DMS 273 treated with DMSO at 0.1 percent for 48 hours (cell line): ENCODE results near the gene KCNQ1.
A peak's percentile ranks its signal among the peaks of the same experiment; 100 is the strongest.

ENCODE experiments used
- DNase-seq: peaks from one replicate; lab custom pipeline; 2025; lab: John Stamatoyannopoulos, UW

Gene KCNQ1

DNA sequence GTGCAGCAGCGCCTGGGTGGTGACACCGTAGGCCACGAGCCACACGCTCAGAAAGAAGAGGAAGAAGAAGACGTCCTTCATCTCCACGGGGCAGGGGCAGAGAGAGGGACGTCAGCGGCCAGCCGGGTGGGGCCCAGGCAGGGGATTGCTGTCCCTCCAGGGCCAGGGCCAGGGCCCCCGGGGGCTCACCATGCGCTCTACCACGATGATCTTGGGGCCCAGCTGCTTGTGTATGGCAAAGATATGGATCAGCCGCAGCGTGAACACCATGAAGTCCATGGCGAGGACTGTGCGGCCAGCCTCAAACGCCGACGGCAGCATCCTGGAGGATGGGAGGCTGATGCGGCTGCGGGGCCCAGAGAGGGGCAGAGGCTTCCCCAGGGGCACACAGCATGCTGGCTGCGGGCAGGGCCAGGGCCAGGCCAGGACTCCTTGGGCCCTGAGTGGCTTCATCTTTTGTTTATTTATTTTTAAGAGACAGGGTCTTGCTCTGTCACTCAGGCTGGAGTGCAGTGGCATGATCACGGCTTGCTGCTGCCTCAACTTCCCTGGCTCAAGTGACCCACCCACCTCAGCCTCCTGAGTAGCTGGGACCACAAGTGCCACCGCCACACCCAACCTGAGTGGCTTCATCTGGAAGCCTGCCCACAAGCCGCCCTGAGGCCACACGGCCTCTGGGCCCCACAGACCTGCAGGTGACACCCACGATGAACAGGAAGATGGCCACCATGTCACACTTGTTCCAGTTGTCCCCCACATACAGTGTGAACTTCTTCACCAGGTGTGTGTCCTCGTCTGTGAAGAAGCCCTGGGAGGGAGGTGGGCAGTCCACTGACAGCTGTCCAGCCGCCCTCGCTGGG is 33.1 kb upstream of the KCNQ1 start:
- no peak for DNase-seq

DNA sequence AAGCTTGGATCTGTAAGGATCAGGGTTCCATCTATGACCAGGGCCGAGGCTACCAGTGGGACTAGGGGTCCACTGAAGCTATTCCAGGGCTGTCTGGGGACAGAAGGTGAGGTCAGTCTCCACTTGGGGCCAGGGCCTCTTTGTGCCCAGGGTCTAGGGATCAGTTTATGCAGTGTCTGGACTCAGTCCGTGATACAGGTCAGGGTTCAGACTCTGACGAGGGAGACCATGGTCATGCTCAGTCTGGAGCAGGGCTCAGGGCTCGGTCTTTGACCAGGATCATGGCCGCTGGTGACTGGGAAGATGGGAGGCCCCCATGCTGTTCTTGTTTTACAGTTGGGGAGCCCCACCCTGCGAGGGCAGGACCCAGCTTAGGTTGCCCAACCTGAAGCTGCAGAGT is 32.5 kb upstream of the KCNQ1 start:
- no peak for DNase-seq

DNA sequence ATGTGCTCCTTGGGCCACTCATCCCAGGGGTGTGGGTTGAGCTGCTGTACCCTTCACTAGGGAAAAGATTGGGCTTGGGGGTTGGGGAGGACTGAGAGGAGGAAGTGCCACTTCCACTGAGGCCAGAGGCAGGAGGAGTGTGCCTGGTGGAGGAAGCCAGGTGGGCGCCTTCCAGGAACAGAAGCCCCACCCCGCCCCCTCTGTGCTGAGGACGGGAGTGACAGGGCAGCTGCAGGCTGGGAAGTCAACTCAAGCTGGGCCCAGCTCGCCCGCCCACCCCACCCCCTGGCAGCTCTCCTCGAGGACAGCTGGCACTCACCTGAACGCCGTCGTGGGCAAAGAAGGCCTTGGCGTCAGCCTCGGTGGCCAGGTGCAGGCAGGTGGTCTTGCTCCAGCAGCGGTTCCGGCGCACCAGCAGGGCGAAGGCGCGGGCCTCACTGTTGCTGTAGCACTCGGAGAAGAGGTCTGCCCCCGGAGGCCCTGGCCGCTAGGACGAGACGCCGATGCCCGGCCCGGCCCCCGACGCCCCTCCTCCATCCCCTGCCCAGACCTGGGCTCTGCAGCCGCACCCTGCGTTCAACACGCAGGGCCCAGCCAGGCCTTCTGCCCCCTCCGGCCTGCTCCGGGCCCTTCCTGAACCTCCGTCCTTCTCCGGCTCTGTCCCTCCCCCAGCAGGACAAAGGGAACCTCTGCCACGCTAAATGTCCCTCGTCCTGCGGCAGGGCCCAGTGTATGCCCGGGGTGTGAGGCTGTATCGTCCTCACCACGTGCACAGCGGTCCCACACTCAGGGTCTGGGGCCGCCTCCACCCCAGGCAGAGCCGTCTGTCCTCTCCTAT is 30.8 kb upstream of the KCNQ1 start:
- no peak for DNase-seq

DNA sequence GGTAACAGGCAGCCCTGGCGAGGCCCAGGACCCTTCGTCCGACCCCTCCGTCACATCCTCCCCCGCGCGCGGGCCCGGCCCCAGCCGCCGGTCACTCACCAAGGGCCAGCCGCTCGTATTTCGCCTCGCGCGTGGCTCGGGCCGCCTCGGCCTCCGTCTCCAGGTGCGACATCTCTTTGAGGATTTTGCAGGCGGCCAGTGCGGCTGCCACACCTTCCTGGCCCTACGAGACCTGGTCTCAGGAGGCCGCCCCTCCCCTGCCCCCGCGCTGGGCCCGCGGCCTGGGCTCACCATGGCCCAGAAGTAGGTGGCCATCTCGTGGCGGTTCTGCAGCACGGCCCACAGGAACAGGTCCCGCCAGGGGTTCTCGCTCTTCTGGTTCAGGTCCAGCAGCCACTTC is 30.2 kb upstream of the KCNQ1 start:
- no peak for DNase-seq

DNA sequence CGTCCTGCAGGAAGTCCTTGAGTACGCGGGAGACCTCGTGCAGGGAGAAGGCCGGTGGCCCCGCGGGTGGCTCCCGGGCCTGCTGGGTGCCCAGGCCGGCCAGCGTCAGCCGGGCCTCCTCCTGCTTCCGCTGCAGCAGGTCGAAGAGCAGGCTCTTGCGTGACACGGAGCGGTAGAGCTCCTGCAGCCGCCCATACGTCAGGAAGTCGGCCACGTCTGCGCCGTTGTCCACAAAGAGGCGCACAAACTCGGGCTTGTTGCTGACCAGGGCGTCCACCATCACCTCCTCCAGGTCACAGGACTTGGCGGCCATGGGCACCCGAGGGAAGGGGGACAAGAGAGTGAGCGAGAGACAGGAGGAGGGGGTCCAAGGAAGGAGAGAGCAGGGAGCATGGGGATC is 29.6 kb upstream of the KCNQ1 start:
- DNase-seq: no peak

DNA sequence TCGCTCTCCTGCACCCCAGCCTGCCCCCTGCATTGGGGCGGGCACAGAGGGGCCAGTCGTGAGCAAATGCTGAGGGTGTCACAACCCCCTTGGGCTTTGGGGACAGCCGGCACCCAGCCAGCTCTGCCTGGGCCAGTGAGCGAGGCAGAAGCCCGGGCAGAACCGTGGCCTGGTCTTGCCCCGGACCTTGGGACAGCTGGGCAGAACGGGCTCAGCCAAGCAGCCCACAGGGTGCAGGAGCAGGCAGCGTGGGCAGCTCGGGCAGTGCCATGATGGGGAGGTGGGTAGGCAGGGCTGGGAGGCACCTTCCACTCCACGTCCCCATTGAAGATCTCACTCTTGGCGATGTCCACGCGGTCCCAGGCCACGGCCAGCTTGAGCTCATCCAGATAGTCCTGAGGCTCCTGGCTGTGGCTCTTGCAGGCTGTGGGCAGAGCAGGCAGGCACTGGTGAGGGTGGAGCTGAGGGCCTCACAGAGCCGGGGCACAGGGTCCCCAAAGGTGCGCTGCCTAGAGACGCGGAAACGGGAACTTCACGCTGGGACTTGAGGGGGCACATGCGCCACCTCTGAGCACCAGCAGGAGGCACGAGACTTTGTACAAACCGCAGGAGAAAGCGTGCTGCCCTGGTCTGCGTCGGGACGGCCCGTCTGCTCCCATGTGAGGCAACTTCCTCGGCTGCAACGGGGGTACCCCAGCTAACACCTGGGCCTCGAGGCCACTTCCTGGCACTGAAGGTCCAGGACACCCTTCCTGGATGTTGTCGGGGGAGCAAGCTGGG is 29.0 kb upstream of the KCNQ1 start:
- no peak for DNase-seq

DNA sequence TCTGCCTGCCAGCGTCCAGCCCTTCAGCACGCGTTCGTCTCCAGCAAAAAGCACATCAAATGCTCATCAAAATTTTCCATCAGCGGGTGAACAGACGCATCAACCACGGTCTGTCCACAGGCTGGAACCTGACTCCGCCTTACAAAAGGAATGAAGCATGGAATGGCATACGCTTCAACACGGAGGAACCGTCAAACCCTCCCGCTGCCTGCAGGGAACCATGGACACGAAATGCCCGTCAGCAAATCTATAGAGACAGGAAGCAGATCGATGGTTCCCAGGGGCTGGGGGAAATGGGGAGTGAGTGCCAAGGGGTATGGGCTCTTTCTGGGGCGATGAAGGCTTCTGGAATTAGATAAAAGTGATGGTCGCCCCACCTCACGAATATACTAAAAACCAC is 28.0 kb upstream of the KCNQ1 start:
- no peak for DNase-seq

DNA sequence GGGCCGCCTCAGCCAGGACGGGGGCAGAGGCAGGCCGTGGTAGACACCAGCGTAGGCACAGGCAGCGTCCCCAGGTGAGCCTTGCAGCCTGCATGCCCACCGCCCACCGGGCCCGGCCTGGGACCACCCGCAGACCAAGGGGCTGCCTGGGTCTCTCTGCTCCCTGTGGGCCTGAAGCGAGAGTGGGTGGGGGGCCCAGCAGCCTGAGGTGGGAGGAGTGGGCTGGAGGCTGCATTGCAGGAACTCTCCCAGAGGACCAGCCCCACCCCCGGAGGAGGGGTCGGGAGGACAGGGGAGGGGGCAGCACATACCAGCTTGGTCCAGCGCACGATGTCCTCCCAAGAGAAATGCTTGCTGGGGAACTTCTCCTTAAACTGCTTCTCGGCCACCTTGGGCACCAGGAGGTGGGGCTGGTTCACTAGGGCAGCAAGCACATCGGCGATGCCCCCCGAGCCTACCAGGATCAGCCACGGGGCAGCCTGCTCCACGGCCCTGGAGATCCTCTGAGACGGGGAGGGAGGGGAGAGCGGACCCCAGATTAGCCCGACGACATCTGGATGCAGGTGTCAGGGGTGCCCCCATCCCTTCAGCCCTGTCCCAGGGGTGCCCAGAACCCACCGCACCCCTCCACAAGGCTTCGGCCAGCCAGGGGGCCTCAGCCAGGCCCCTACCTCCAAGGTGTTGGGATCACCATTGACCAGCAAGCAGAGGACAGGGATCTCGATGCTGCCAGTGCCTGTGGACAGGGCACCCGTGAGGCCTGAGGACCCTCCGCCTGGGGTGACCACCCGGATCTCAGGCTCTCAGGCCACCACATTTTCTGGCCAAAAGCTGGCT is 26.7 kb upstream of the KCNQ1 start:
- DNase-seq: no peak

DNA sequence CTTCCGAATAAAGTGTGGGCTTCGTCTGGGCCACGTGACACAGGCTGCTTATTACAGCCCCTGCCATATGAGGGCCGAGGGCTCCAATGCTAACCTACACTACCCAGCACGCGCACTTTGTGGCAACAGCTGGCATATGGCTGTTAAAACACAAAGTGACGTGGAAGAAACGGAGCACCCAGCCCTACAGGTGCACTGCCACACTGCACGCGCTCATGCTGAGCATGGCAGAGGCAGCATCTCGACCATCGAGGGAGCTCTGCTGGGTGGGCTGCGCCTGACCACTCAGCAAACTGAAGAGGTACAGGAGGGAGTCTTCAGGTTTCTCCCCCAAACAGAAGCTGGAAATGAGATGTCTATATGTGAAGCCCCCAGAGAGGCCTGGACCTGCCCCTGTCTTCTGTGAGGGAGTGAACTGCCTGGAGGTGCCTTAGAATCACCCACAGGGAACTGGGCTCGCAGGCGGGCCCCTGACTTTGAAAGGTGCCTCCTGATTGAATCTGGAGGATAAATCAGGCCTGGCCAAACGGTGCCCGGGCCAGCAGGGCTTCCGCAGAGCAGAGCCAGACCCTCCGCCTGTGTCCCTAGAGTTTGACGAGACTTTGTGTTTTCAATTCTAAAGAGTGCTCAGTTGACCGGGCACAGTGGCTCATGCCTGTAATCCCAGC is 26.0 kb upstream of the KCNQ1 start:
- no peak for DNase-seq

DNA sequence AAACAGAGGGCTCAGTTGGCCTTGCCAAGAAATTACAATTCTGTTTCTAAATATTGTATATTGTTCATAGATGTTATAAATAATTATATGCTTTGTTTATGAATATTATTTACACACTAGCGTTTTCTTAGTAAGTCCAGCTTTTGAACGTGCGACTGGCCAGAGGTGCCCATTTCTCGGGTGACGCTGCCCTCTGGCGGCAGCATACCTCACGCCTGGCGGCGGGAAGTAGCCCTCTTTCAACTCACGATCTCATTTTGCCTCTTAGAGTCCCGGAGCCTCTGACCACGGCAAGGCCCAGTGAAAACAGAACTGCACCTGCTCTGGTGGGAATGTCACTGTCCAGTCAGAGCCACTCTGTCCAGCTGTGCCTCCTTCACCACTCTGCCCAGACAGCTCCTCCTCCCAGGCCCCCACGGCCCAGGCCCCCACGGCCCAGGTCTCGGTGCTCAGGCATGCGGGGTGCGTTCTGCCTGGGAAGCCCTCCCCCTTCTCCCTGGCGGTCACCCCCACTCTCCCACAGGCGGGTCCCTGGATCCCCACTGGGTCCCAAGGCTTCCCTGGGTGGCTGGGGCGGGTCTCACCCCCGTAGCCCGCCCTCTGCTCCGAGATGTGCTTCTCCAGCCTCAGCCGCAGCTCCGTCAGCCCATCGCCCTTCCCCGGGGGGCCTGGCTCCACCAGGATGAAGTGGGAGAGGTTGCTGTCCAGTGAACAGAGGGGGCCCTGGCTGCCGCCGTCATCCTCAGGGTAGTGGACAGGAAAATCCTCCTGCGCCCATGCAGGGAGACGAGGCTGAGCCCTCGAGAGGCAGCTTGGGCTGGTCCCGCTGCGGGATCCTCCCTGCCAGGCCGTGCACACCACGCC is 24.9 kb upstream of the KCNQ1 start:
- peak; percentile 7 for DNase-seq

DNA sequence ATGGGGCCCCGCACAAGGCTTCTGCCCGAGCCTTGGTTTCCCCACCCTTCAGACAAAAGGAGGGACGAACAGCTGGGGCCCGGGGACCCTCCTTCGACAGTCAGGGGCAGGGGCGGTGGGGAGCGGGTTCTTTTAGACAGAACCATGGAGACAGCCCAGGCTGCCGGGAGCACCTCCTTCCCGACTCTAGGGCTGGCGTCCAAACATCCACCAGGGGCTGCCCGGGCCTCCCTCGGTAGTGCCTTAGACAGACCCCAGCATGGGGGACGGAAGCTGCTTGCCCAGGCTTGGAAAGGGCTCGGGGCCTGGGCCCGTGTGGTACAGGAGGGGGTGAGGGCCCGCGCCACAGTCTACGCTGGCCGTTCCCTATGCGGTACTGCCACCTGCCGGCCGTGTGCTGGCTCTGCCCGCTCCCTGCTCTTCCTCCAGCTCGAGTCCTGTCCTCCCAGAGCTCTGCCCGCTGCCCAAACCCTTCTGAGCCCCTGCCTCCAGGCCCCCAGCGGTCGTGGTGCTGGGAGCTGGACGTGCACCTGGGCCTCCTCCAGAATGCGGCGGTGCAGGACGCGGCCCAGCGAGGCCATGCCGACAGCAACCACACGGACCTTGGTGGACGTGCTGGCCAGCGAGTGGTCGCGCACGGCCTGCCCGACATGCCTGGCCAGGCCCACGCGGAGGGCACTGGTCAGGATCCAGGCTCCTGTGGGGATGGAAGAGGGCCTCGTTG is 24.1 kb upstream of the KCNQ1 start:
- DNase-seq: peak; percentile 9

DNA sequence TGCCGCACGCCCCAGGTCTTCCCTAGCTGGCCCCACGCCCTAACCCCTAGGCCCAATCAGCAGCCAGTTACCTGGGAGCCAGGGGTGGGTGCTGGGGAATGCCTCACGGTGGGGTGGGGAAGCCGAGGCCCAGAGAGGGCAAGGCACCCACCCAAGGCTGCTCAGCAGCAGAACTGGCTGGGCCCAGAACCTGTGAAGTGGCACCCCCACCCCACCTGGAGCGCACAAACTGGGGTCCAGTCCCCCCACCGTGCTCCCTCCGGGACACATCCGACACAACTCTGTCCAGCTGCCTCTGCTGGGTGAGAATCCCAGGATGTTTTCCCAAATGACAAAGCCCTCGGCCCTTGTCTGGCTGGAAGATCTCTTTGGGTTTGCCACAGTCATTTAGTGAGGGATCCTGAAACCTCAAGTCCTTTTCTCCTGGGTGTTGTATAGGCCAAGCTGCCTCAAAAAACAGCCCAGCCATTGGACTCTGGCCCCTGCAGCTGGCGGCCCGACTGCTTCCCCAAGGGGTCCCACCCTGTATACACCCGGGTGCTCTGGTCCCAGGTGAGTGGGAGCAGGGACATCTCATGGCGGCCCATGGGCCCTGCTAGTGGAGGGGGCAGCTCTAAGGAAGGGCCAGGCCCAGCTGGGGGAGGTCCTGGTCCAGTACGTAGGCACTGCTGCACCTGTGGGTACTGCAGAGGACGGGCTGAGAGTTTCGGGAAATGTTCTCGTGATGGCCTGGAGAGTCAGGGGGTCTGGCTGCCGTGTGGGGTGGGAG is 23.4 kb upstream of the KCNQ1 start:
- DNase-seq: no peak

DNA sequence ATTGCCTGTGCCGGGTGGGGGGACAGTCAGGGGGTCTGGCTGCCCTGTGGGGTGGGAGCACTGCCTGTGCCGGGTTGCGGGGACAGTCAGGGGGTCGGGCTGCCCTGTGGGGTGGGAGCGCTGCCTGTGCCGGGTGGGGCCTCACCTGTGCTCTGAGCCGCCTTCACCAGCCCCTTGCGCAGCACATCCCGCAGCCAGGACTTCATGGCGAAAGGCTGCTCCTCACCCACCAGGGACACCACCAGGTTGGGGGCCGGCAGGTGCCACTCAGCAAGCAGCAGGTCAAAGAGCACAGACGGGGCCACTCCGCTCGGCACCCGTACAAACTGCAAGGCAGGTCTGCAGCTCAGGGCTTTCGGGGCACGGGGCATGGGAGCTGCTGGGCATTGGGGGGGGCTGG is 22.8 kb upstream of the KCNQ1 start:
- no peak for DNase-seq

DNA sequence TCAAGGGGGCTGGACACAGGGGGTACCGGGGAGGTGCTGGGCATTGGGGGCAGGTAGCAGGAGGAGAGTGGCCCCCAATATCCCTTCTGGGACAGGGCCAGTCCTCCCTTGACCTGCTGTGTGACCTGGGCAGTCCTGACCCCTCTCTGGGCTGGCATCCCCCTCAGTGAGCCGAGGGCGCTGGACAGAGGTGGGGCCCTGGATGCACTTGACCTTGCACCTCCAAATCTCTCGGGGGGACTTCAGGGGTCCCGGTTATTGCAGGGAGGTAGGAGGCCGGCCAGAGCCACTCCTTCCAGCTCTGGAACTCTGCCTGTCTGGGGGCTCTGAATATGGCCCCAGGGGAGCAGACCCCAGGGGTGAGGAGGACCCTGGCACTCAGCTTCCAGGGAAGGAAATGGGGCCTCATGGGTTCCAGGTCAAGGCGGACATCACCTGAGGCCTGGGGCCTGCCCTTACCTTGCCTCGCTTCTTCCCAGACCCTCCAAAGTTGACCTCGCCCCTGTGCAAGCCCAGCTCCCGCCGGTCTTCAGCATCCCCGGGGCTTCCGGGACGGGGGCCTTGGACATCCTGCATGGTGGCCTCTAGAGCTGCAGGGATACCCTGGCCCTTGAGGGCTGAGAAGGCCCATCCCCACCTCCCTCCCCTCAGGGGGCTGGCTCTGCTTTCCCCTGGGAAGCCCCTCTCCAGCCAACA is 22.2 kb upstream of the KCNQ1 start:
- DNase-seq: no peak

DNA sequence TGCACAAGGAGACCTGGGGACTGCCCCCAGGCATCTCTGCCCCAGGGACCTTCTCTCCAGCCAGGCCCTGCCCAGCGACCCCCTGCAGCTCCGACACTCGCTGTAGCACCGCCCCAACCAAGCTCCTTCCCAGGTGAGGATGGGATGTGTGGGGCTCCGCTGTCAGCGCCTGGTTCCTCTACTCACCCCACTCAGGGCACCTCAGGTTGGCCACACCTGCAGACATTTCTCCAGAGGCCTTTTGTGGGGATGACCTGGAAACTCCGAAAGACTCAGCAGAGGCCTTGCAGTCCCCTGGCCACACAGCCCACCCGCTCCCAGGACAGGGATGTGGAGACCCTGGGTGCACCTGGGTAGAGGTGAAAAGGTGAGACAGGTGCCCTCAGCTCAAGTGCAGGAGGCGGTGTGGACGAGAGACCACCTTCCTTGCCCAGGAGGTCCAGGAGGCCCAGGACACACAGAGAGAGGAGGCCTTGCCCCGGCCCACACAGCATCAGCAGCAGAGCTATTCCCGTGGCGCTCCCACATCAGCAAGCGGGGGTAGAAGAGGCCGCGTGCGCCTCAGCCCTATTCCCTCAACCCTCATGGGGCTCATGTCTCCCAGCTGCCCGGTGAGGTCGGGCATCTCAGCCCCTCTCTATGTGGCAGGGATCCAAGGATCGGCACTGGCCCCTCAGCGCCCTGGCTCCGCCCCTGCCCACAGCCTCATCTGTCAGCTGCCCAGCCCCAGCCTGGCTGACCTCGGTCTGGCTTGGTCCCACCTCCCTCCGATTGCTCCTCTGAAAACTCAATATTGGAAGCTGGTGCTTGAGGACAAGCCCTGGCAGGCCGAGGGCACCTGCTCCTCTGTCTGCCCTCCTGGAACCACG is 21.4 kb upstream of the KCNQ1 start:
- no peak for DNase-seq

DNA sequence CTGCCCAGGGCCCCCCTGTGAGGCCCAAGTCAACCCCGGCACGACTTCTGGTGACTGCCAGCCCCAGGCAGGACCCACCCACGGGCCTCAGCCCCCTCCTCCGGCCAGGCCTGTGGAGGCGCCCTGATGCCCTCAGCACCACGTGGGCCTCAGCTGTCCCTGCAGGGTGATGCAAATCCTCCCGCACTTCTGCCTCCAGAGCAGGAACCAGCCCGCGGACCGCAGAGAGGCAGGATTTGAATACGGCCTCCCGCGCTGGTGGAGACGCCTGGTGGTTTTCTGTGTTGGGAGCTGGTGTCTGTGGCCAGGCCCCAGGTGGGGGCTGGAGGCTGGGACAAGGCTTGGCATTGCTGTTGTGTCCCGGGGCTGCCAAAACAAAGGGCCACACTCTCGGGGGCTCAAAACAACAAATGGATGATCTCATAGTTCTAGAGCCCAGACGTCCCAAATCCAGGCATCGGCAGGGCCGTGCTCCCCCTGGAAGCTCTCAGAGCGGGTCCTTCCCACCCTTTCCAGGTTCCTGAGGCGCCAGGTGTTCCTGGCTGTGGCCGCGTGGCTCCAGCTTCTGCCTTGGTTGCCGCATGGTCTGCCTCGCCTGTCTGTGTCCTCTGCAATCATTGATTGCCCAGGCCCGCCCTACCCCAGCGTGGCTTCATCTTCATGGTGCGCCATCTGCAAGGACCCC is 19.9 kb upstream of the KCNQ1 start:
- no peak for DNase-seq
